Measurements from ENCODE around the gene DNAH10.

DNA sequence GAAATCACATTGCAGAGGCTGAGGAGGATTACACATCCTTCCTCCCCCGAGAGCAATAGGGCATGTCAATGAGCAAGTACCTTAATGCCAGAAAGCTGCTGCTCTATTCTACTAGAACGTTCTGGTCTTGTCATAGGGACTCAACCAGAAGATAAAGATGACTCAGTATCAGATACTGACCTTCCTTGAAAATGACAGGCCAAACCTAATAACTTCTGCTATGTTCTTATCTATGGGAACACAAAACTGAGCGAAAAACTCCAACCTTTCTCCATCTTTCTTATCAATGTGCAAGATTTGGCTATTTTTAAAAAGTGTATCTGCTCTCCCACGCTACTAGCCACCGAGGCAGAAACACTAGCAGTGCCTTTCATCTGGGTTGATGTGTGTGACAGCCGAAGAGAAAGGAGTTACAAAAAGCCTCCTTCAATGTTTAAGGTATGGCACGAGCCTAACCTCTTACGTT, 205.1 kb downstream of the DNAH10 start:
- TF ChIP-seq, protein P1, sequence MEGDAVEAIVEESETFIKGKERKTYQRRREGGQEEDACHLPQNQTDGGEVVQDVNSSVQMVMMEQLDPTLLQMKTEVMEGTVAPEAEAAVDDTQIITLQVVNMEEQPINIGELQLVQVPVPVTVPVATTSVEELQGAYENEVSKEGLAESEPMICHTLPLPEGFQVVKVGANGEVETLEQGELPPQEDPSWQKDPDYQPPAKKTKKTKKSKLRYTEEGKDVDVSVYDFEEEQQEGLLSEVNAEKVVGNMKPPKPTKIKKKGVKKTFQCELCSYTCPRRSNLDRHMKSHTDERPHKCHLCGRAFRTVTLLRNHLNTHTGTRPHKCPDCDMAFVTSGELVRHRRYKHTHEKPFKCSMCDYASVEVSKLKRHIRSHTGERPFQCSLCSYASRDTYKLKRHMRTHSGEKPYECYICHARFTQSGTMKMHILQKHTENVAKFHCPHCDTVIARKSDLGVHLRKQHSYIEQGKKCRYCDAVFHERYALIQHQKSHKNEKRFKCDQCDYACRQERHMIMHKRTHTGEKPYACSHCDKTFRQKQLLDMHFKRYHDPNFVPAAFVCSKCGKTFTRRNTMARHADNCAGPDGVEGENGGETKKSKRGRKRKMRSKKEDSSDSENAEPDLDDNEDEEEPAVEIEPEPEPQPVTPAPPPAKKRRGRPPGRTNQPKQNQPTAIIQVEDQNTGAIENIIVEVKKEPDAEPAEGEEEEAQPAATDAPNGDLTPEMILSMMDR (IDR thresholded peaks at IDR 0.05; ENCODE audit: insufficient read depth, low read depth, low read length), result no peak
- TF ChIP-seq EZH2 (IDR thresholded peaks at IDR 0.05; ENCODE audit: insufficient read depth, low read length), result no peak

Measured in astrocyte (in vitro differentiated cells and primary cell).